ENCODE results near the gene B3GNT2.
A peak's percentile ranks its signal among the peaks of the same experiment; 100 is the strongest.
"Not testable (repeated sequence)": the region's sequence is repeated elsewhere in the genome, so short reads cannot be mapped to it uniquely, and the experiment has no call there.

The B3GNT2 gene

GRCh38 chr2:62186156-62186905, 9.6 kb upstream of the B3GNT2 start:
- Histone ChIP-seq H3K9ac (ENCODE audit: low read depth, low read length) (no peak overlapping the region), H3K4me3 (ENCODE audit: low read depth, low read length) (no peak overlapping the region), H3K27ac (ENCODE audit: low read depth, low read length) (no peak overlapping the region), H3K36me3 (ENCODE audit: control insufficient read depth, insufficient read depth, low read length) (no peaks in the 10 kb centered on the region), H3K4me1 (ENCODE audit: control insufficient read depth, insufficient read depth, low read length) (peaks cover 16% of the 10 kb centered on the region), H3K9me3 (ENCODE audit: control insufficient read depth, insufficient read depth, low read length) (no peaks in the 10 kb centered on the region), H3K27me3 (ENCODE audit: control insufficient read depth, insufficient read depth, low read length) (no peaks in the 10 kb centered on the region)

- H3K9me3 ChIP-seq (ENCODE audit: control insufficient read depth, insufficient read depth, low read length) = no peaks in the 10 kb centered on the region
- no peak overlapping the region for H3K4me3 ChIP-seq (ENCODE audit: low read depth, low read length)
- no peaks in the 10 kb centered on the region for H3K27me3 ChIP-seq (ENCODE audit: control insufficient read depth, insufficient read depth, low read length)
- H3K9ac ChIP-seq (ENCODE audit: low read depth, low read length) = no peak overlapping the region
- H3K36me3 ChIP-seq (ENCODE audit: control insufficient read depth, insufficient read depth, low read length) = no peaks in the 10 kb centered on the region
- no peak overlapping the region for H3K27ac ChIP-seq (ENCODE audit: low read depth, low read length)
- 0 out of 2 replicates have a peak, but pooled peaks cover 9% of the 10 kb centered on the region for H3K4me1 ChIP-seq (ENCODE audit: control insufficient read depth, insufficient read depth, low read length)
Observed at GRCh38 chr2:62187246-62187645, 8.7 kb upstream of the B3GNT2 start.

- H3K9ac ChIP-seq (ENCODE audit: low read depth, low read length) = no peak overlapping the region
- no peaks in the 10 kb centered on the region for H3K9me3 ChIP-seq (ENCODE audit: control insufficient read depth, insufficient read depth, low read length)
- H3K36me3 ChIP-seq (ENCODE audit: control insufficient read depth, insufficient read depth, low read length) = no peaks in the 10 kb centered on the region
- H3K4me1 ChIP-seq (ENCODE audit: control insufficient read depth, insufficient read depth, low read length) = 0 out of 2 replicates have a peak, but pooled peaks cover 8% of the 10 kb centered on the region
- no peaks in the 10 kb centered on the region for H3K27me3 ChIP-seq (ENCODE audit: control insufficient read depth, insufficient read depth, low read length)
- no peak overlapping the region for H3K27ac ChIP-seq (ENCODE audit: low read depth, low read length)
- H3K4me3 ChIP-seq (ENCODE audit: low read depth, low read length) = no peak overlapping the region
Observed at GRCh38 chr2:62188416-62188815, 7.5 kb upstream of the B3GNT2 start.

GRCh38 chr2:62189196-62189595, 6.7 kb upstream of the B3GNT2 start:
- Histone ChIP-seq H3K4me1 (ENCODE audit: control insufficient read depth, insufficient read depth, low read length) (0 out of 2 replicates have a peak, but pooled peaks cover 3% of the 10 kb centered on the region), H3K4me3 (ENCODE audit: low read depth, low read length) (no peak overlapping the region), H3K27ac (ENCODE audit: low read depth, low read length) (no peak overlapping the region), H3K36me3 (ENCODE audit: control insufficient read depth, insufficient read depth, low read length) (no peaks in the 10 kb centered on the region), H3K9ac (ENCODE audit: low read depth, low read length) (no peak overlapping the region), H3K9me3 (ENCODE audit: control insufficient read depth, insufficient read depth, low read length) (no peaks in the 10 kb centered on the region), H3K27me3 (ENCODE audit: control insufficient read depth, insufficient read depth, low read length) (no peaks in the 10 kb centered on the region)

GRCh38 chr2:62192811-62193210, 3.1 kb upstream of the B3GNT2 start:
- H3K9ac ChIP-seq (ENCODE audit: low read depth, low read length) = no peak overlapping the region
- H3K36me3 ChIP-seq (ENCODE audit: control insufficient read depth, insufficient read depth, low read length) = no peaks in the 10 kb centered on the region
- no peaks in the 10 kb centered on the region for H3K27me3 ChIP-seq (ENCODE audit: control insufficient read depth, insufficient read depth, low read length)
- H3K27ac ChIP-seq (ENCODE audit: low read depth, low read length) = no peak overlapping the region
- H3K9me3 ChIP-seq (ENCODE audit: control insufficient read depth, insufficient read depth, low read length) = no peaks in the 10 kb centered on the region
- H3K4me3 ChIP-seq (ENCODE audit: low read depth, low read length) = no peak overlapping the region
- 0 out of 2 replicates have a peak, but pooled peaks cover 4% of the 10 kb centered on the region for H3K4me1 ChIP-seq (ENCODE audit: control insufficient read depth, insufficient read depth, low read length)

GRCh38 chr2:62194558-62195420, 1.1 kb upstream of the B3GNT2 start:
- Histone ChIP-seq H3K4me1 (ENCODE audit: control insufficient read depth, insufficient read depth, low read length) (peaks cover 20% of the 10 kb centered on the region), H3K4me3 (ENCODE audit: low read depth, low read length) (peak overlapping the region; percentile 93), H3K36me3 (ENCODE audit: control insufficient read depth, insufficient read depth, low read length) (no peaks in the 10 kb centered on the region), H3K27ac (ENCODE audit: low read depth, low read length) (no peak overlapping the region), H3K9ac (ENCODE audit: low read depth, low read length) (no peak overlapping the region), H3K27me3 (ENCODE audit: control insufficient read depth, insufficient read depth, low read length) (no peaks in the 10 kb centered on the region), H3K9me3 (ENCODE audit: control insufficient read depth, insufficient read depth, low read length) (no peaks in the 10 kb centered on the region)

GRCh38 chr2:62196278-62196901, 475 bp downstream of the B3GNT2 start:
- peak overlapping the region; percentile 87 for H3K27ac ChIP-seq (ENCODE audit: low read depth, low read length)
- H3K4me3 ChIP-seq (ENCODE audit: low read depth, low read length) = peak overlapping the region; percentile 93

GRCh38 chr2:62197011-62197924, 1.4 kb downstream of the B3GNT2 start:
- peak overlapping the region; percentile 24; the same call in 1 of the 2 replicates for H3K9ac ChIP-seq (ENCODE audit: low read depth, low read length)
- no peaks in the 10 kb centered on the region for H3K9me3 ChIP-seq (ENCODE audit: control insufficient read depth, insufficient read depth, low read length)
- peak overlapping the region; percentile 93 for H3K4me3 ChIP-seq (ENCODE audit: low read depth, low read length)
- H3K27ac ChIP-seq (ENCODE audit: low read depth, low read length) = no peak overlapping the region
- H3K4me1 ChIP-seq (ENCODE audit: control insufficient read depth, insufficient read depth, low read length) = peaks cover 36% of the 10 kb centered on the region
- H3K36me3 ChIP-seq (ENCODE audit: control insufficient read depth, insufficient read depth, low read length) = no peaks in the 10 kb centered on the region
- no peaks in the 10 kb centered on the region for H3K27me3 ChIP-seq (ENCODE audit: control insufficient read depth, insufficient read depth, low read length)

More at GRCh38 chr2:62196278-62196901, 475 bp downstream of the B3GNT2 start:
- H3K9me3 ChIP-seq (ENCODE audit: control insufficient read depth, insufficient read depth, low read length) = no peaks in the 10 kb centered on the region
- H3K4me1 ChIP-seq (ENCODE audit: control insufficient read depth, insufficient read depth, low read length) = peaks cover 29% of the 10 kb centered on the region
- H3K9ac ChIP-seq (ENCODE audit: low read depth, low read length) = peak overlapping the region; percentile 66
- no peaks in the 10 kb centered on the region for H3K27me3 ChIP-seq (ENCODE audit: control insufficient read depth, insufficient read depth, low read length)
- H3K36me3 ChIP-seq (ENCODE audit: control insufficient read depth, insufficient read depth, low read length) = no peaks in the 10 kb centered on the region

- Histone ChIP-seq H3K9ac (ENCODE audit: low read depth, low read length) (peak overlapping the region; percentile 24; the same call in 1 of the 2 replicates), H3K27ac (ENCODE audit: low read depth, low read length) (no peak overlapping the region), H3K4me1 (ENCODE audit: control insufficient read depth, insufficient read depth, low read length) (peaks cover 43% of the 10 kb centered on the region), H3K36me3 (ENCODE audit: control insufficient read depth, insufficient read depth, low read length) (no peaks in the 10 kb centered on the region), H3K27me3 (ENCODE audit: control insufficient read depth, insufficient read depth, low read length) (no peaks in the 10 kb centered on the region), H3K9me3 (ENCODE audit: control insufficient read depth, insufficient read depth, low read length) (no peaks in the 10 kb centered on the region), H3K4me3 (ENCODE audit: low read depth, low read length) (peak overlapping the region; percentile 93)
Observed at GRCh38 chr2:62197925-62198633, 2.2 kb downstream of the B3GNT2 start.

- H3K36me3 ChIP-seq (ENCODE audit: control insufficient read depth, insufficient read depth, low read length); H3K9ac ChIP-seq (ENCODE audit: low read depth, low read length); H3K9me3 ChIP-seq (ENCODE audit: control insufficient read depth, insufficient read depth, low read length); H3K27ac ChIP-seq (ENCODE audit: low read depth, low read length); H3K4me3 ChIP-seq (ENCODE audit: low read depth, low read length); H3K27me3 ChIP-seq (ENCODE audit: control insufficient read depth, insufficient read depth, low read length): not testable (repeated sequence)
- peaks cover 43% of the 10 kb centered on the region for H3K4me1 ChIP-seq (ENCODE audit: control insufficient read depth, insufficient read depth, low read length)
Observed at GRCh38 chr2:62198854-62199253, 2.9 kb downstream of the B3GNT2 start.
